Spleen (tissue), 7 donors: Measurements from ENCODE around the gene PDE4D.

Experiments used
- POLR2AphosphoS5 ChIP-seq, 3 donors: sonication (generic); formaldehyde crosslinking; IDR thresholded peaks; one replicate each; pipeline ENCODE4 v1.5.1; 2017; ENCODE audit warnings: antibody characterized with exemption in 3 of 3
- TF ChIP-seq, protein P1 (sequence below), 11 experiments: fragments of 200-600 bp in 7 of 11; fragments of 450-650 bp in 4 of 11; sonication (generic) in 4 of 11; IDR thresholded peaks in 8 of 11; conservative IDR thresholded peaks in 3 of 11; 1 replicate in 7 of 11; 2 replicates in 4 of 11; pipeline versions ENCODE4 v1.4.0 to v1.8.0; 2016 to 2021; ENCODE audit warnings: antibody characterized with exemption in 11 of 11, inconsistent platforms in 4 of 11, mild to moderate bottlenecking in 1 of 11
- donor health status: DM: no; HTN: no; CAD: no; lungs with moderate emphysema.
- donor health status: DM: no; HTN: no; CAD: no.
- donor health status: DM: no; HTN: no; CAD: no.

GRCh38 chr5:59769832-59770231 is 123.7 kb downstream of the PDE4D start:
- TF ChIP-seq, protein P1, sequence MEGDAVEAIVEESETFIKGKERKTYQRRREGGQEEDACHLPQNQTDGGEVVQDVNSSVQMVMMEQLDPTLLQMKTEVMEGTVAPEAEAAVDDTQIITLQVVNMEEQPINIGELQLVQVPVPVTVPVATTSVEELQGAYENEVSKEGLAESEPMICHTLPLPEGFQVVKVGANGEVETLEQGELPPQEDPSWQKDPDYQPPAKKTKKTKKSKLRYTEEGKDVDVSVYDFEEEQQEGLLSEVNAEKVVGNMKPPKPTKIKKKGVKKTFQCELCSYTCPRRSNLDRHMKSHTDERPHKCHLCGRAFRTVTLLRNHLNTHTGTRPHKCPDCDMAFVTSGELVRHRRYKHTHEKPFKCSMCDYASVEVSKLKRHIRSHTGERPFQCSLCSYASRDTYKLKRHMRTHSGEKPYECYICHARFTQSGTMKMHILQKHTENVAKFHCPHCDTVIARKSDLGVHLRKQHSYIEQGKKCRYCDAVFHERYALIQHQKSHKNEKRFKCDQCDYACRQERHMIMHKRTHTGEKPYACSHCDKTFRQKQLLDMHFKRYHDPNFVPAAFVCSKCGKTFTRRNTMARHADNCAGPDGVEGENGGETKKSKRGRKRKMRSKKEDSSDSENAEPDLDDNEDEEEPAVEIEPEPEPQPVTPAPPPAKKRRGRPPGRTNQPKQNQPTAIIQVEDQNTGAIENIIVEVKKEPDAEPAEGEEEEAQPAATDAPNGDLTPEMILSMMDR (IDR thresholded peaks at IDR 0.05 in 8 of 11, conservative IDR thresholded peaks at IDR 0.05 in 3 of 11): no peak
- TF ChIP-seq POLR2AphosphoS5 (IDR thresholded peaks at IDR 0.05): no peak
